GM18909 (cell line): ENCODE results near the gene TNFRSF18.
"Not testable (repeated sequence)": the region's sequence is repeated elsewhere in the genome, so short reads cannot be mapped to it uniquely, and the experiment has no call there.

Experiments used
- ATAC-seq: cut with Tn5 transposase; IDR thresholded peaks from one replicate; pipeline ENCODE4 v1.9.1; 2021; ENCODE audit warnings: mild to moderate bottlenecking; ENCODE audit not compliant: unreplicated experiment, poor library complexity

TNFRSF18 gene

GRCh38 chr1:1206376-1206965 is at the start of gene TNFRSF18:
TSS of gene TNFRSF18 (minus strand) at chr1:1206592. CDS start at chr1:1206571, 21 bp downstream.
- no peak for ATAC-seq

DNA sequence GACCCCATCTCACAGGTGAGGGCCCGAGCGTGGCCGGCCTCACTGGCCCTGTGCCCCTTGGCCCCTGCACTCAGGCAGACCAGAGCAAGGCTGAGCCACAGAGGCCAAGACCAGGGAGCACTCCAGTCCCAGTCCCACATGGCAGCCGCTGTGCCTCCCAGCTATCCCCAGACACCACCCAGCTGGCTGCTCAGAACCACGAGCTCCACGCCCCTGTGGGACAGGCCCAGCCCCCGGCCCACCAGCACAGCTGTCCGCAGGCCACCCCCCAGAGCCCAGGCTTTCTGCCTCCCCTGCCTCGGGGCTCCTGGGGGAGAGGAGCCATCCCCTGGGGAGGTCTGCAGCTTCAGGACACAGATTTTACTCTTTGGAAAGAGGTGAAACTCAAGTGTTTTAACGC is 49.2 kb upstream of the TNFRSF18 start:
- no peak for ATAC-seq

DNA sequence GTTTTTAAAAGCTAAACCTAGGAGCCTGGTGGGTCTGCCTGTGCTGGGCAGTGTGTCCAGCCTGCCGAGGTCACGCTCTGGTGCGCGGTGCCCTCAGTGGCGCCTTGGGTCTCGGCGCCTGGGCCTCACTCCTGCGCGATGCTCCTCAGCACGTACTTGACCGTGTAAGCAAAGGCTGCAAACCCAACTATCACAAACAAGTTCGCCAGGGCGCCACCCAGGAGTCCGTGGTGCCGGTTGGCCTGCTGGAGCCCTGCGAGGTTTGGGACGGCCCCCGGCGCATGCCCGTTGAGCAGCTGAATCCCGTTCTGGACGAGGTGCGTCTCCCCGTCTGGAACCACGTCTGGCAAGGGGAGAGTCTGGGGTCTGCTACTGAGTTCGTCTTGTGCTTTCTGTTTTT is 48.7 kb upstream of the TNFRSF18 start:
- no peak for ATAC-seq

GRCh38 chr1:1254667-1254998 is 48.2 kb upstream of the TNFRSF18 start:
- ATAC-seq = no peak

DNA sequence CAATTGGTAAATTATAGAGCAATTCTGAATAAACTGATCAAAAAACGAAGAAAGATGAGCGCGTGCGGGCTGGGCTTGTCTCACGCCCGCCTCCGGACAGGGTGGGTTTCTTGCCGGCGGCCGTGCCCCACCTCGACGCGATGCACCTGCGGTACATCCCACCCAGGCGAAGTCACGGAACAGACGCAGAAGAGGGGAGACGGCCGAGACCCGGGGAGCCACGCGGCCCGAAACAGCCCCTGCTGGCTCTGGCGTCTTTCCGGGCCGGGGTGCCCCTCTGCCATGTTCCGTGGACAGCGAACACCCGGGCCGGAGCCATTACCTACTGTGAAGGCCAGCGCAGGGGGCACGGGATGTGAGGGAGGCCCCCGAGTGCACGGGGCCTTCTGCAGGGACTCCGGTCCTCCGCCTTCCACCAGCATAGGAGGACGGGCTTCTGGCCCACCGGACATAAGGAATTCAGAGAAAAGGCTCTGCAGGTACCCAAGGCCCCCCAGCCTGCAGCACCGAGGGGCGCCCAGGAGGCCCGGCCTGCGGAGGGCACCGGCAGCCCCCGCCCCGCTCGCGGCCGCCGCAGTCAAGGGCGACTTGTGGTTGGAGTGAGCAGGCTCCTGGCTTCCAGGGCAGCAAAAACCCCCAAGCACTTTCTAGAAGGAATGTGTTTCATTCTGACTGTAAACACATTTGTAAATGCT is 47.7 kb upstream of the TNFRSF18 start:
- no peak for ATAC-seq

DNA sequence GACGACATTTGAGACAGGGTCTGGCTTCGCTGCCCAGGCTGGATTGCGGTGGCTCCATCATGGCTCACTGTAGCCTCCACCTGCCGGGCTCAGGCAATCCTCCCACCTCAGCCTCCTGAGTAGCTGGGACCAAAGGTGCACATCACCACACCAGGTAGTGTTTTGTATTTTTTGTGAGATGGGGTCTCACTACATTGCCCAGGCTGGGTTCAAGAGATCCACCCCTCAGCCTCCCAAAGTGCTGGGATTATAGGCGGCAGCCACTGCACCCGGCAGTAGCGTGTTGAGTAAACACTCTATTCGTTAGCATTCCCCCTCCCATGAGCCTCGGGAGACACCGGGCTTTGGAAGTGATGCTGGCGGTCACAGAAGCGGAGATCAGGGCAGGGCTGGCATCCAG is 46.9 kb upstream of the TNFRSF18 start:
- no peak for ATAC-seq

- ATAC-seq = no peak
Measured at GRCh38 chr1:1250786-1251284, 44.4 kb upstream of the TNFRSF18 start.

DNA sequence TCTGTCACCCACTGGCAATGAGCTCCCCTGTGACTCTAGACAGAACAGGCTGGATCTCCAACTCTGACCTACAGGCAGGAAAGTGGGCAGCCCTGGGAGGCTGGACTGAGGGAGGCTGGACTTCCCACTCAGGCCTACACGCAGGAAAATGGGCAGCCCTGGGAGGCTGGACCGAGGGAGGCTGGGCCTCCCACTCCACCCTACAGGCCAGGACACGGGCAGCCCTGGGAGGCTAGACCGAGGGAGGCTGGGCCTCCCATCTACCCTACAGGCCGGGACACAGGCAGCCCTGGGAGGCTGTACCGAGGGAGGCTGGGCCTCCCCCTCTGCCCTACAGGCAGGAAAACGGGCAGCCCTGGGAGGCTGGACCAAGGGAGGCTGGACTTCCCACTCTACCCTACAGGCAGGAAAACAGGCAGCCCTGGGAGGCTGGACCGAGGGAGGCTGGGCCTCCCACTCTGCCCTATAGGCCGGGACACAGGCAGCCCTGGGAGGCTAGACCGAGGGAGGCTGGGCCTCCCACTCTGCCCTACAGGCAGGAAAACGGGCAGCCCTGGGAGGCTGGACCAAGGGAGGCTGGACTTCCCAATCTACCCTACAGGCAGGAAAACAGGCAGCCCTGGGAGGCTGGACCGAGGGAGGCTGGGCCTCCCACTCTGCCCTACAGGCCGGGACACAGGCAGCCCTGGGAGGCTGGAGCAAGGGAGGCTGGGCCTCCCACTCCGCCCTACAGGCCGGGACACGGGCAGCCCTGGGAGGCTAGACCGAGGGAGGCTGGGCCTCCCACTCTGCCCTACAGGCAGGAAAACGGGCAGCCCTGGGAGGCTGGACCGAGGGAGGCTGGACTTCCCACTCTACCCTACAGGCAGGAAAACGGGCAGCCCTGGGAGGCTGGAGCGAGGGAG is 41.9 kb upstream of the TNFRSF18 start:
- not testable (repeated sequence) for ATAC-seq

DNA sequence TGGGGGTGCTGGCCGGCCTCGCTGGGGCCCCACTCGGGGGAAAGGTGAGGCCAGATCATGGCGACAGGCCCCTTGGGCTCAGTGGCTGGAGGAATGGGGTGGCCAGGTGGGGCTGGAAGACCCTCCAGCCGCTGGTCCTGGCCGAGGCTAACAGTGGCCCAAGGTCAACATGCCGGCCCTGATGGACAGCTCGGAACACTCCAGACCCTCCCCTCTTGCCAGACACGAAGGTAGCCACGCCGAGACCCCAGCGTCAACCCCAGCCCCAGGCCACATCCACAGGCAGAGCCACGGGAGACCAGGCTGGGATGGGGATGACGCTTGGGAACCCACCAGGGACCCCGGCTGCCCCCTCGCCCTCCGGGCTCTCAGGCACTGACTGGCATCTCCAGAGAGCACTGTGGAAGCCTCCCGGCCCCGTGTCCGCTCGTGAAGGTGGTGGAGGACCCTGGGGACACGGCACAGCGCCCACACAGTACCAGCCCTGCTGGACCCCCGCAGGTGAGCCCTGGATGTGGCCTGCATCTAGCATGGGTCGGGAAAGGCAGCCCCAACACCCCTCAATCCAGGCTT is 41.0 kb upstream of the TNFRSF18 start:
- no peak for ATAC-seq

GRCh38 chr1:1246577-1247340 is 40.4 kb upstream of the TNFRSF18 start, which contains the start of gene C1QTNF12:
TSS of gene C1QTNF12 (minus strand) at chr1:1246722. CDS start at chr1:1246690, 32 bp downstream.
- no peak for ATAC-seq

DNA sequence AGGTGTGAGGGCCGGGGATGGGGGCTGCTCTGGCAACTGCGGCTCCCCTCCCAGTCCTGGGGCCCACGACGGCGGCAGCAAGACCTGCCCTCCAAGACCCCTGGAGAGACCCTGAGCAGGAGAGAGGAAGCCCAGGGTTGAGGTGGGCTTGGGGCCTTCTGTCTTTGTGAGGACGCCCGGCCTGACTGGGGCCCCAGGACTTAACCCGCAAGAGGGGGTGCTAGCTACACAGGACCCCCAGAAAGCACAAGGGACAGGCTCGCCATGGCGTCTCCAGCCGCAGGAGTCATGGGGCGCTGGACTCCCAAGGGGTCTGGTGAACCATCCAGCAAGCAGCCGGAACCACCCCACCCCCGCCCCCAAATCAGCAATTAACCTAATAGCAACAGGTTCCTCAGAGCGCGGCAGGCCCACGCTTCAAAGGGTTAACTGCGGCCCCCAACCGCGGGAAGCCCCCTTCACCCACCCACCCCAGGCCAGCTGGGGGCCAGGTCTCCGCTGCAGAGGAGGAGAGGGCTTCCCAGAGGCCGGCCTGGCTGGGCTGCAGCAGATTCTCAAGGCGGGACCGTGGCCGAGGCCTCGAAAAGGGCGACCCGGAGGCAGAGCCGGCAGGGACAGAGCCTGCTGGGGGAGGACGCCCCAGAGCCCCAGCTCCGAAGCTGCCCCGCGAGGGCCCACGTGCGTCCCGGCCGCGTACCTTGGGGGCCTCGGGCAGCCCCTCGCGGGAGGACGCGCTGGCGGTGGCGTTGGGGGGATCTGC is 39.6 kb upstream of the TNFRSF18 start:
- no peak for ATAC-seq

DNA sequence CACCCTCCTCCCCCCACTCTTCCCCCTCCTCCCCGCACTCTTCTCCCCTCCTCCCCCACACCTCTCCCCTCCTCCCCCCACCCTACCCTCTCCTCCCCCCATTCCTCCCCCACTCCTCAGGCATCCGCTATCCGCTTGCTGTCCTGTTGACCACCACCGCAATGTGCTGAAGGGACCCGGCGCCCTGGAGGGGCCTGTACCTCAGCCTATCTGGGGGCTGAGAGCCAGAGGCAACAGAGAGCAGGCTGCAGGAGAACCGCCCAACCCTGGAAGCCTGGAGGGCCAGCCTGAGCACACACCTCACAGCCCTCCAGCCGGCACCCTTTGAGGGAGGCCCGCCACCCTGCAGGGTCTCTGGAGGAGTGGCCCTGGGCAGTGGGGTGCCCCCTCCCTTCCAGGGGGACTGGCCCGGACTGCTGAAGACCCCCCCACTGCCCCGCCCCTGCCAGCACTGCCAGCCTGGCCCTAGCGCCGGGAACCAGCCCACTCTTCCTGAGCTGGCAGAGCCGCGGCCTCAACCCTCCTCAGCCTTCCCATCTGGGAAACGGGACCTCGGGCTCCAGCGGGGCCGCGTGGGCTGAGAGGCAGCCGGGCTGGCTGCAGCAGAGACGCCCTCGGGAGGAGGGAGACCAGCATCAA is 38.9 kb upstream of the TNFRSF18 start:
- no peak for ATAC-seq

- ATAC-seq = no peak
Measured at GRCh38 chr1:1244192-1244811, 37.9 kb upstream of the TNFRSF18 start.

GRCh38 chr1:1243807-1244191 is 37.4 kb upstream of the TNFRSF18 start:
- ATAC-seq = no peak

DNA sequence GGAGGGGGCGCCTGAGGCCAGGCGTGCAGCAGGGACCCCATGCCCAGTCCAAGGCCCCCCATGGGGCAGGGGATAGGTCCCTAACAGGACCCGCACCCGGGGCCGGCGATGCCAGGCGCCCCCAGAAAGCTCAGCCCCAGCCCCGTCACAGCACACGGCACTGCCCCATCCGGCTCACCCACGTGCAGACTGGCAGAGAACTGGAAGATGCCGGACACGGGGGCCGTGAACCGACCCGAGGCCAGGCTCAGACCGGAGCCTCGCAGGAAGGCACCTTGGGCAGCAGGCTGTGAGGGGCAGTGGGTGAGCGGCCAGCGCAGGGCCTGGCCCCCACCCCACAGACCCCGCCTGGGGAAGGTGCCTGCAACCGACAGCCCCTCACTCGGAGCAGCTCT is 36.9 kb upstream of the TNFRSF18 start:
- ATAC-seq = no peak

- no peak for ATAC-seq
Measured at GRCh38 chr1:1242461-1243265, 36.3 kb upstream of the TNFRSF18 start.

GRCh38 chr1:1241588-1242219 is 35.3 kb upstream of the TNFRSF18 start:
- no peak for ATAC-seq
